Testis (tissue), 3 donors: ENCODE measurements around the gene AFP. TPM values are rescaled to one million over a fixed set of nuclear protein-coding genes. Genes with fewer than 3 reads are reported as not detected.

Experiments used
- DNase-seq: peaks from one replicate; pipeline ENCODE4 v3.0.0-alpha.2; 2019
- H3K27ac ChIP-seq, 2 donors: fragments of 200-600 bp; sonication (generic); one replicate each; pipeline ENCODE4 v1.5.1; 2019
- H3K27me3 ChIP-seq: fragments of 200-600 bp; sonication (generic); one replicate; pipeline ENCODE4 v1.5.1; 2019
- H3K36me3 ChIP-seq: fragments of 200-600 bp; sonication (generic); one replicate; pipeline ENCODE4 v1.5.1; 2017; ENCODE audit warnings: low read depth; ENCODE audit errors: missing control alignments
- H3K4me1 ChIP-seq: fragments of 200-600 bp; sonication (generic); one replicate; pipeline ENCODE4 v1.5.1; 2019
- H3K4me3 ChIP-seq, 2 donors: fragments of 200-600 bp; sonication (generic); one replicate each; pipeline ENCODE4 v1.5.1; 2017 to 2019
- H3K9me3 ChIP-seq: fragments of 200-600 bp; sonication (generic); one replicate; pipeline ENCODE4 v1.5.1; 2017
- POLR2A ChIP-seq: fragments of 450-650 bp; IDR thresholded peaks from one replicate; pipeline ENCODE4 v1.6.1; 2017; ENCODE audit warnings: antibody characterized with exemption, mild to moderate bottlenecking, moderate library complexity
- WGBS, 2 donors: methylation state at CpG; one replicate each; pipeline ENCODE4 v1.1.5; 2018; 5-methylcytosine and 5-hydroxymethylcytosine counted together
- intact Hi-C: fragments of 100-400 bp; cut with DNase I; formaldehyde crosslinking; loops from one replicate; pipeline ENCODE4 v1.15.1; 2023; ENCODE audit warnings: low total_unique reads
- polyA plus RNA-seq: library from polyadenylated mRNA; stranded (reverse); fragments of 350-450 nt; fragmentation: Illumina TruSeq; extraction: RNeasy Lipid Tissue Mini Kit (QIAGEN cat#74804); gene quantifications from one replicate; pipeline ENCODE4 v1.2.3, GENCODE V29; 2014; ENCODE audit warnings: low read depth, low replicate concordance; ENCODE audit not compliant: insufficient read depth
- total RNA-seq, 2 donors: library from RNA; depleted of rRNA; stranded (reverse); fragments of >200 nt; gene quantifications; one replicate each; pipeline ENCODE4 v1.2.3, GENCODE V29; 2016
- TF ChIP-seq, protein P1 (sequence below), 3 experiments: fragments of 450-650 bp in 2 of 3; fragments of 200-600 bp in 1 of 3; sonication (generic) in 1 of 3; IDR thresholded peaks; one replicate each; pipeline ENCODE4 v1.5.1; 2016 to 2019; ENCODE audit warnings: antibody characterized with exemption in 3 of 3, mild to moderate bottlenecking in 2 of 3, moderate library complexity in 1 of 3

Gene AFP
- total and polyA plus RNA-seq, 3 donors from 2014 or later: 0.16 TPM; not detected in 2

- Histone ChIP-seq H3K36me3 (no peaks in the 10 kb centered on the region), H3K27me3 (no peaks in the 10 kb centered on the region), H3K27ac (no peak overlapping the region), H3K4me1 (no peaks in the 10 kb centered on the region), H3K4me3 (no peak overlapping the region), H3K9me3 (no peaks in the 10 kb centered on the region)
- TF ChIP-seq, protein P1, sequence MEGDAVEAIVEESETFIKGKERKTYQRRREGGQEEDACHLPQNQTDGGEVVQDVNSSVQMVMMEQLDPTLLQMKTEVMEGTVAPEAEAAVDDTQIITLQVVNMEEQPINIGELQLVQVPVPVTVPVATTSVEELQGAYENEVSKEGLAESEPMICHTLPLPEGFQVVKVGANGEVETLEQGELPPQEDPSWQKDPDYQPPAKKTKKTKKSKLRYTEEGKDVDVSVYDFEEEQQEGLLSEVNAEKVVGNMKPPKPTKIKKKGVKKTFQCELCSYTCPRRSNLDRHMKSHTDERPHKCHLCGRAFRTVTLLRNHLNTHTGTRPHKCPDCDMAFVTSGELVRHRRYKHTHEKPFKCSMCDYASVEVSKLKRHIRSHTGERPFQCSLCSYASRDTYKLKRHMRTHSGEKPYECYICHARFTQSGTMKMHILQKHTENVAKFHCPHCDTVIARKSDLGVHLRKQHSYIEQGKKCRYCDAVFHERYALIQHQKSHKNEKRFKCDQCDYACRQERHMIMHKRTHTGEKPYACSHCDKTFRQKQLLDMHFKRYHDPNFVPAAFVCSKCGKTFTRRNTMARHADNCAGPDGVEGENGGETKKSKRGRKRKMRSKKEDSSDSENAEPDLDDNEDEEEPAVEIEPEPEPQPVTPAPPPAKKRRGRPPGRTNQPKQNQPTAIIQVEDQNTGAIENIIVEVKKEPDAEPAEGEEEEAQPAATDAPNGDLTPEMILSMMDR (IDR thresholded peaks at IDR 0.05): no peak
- TF ChIP-seq POLR2A: no peak
- WGBS, 2 donors: 72 to 84% methylated on average over 6 of the region's 6 CpGs
- no peak for DNase-seq
- intact Hi-C loops: no loop called here
These were observed 26.8 kb upstream of the AFP start for GRCh38 chr4:73409012-73409862.

DNA sequence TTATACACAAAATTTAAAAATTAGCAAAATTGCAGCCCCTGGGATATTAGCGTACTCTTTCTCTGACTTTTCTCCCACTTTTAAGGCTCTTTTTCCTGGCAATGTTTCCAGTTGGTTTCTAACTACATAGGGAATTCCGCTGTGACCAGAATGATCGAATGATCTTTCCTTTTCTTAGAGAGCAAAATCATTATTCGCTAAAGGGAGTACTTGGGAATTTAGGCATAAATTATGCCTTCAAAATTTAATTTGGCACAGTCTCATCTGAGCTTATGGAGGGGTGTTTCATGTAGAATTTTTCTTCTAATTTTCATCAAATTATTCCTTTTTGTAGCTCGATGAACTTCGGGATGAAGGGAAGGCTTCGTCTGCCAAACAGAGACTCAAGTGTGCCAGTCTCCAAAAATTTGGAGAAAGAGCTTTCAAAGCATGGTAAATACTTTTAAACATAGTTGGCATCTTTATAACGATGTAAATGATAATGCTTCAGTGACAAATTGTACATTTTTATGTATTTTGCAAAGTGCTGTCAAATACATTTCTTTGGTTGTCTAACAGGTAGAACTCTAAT, 26.0 kb upstream of the AFP start:
- Histone ChIP-seq H3K27me3 (no peaks in the 10 kb centered on the region), H3K4me1 (no peaks in the 10 kb centered on the region), H3K4me3 (no peak overlapping the region), H3K9me3 (no peaks in the 10 kb centered on the region), H3K36me3 (no peaks in the 10 kb centered on the region), H3K27ac (no peak overlapping the region)
- intact Hi-C loops: no loop called here
- TF ChIP-seq, protein P1 (IDR thresholded peaks at IDR 0.05): no peak
- TF ChIP-seq POLR2A: no peak
- 91% methylated on average over 8 of the region's 8 CpGs for WGBS, 2 donors
- DNase-seq: no peak

DNA sequence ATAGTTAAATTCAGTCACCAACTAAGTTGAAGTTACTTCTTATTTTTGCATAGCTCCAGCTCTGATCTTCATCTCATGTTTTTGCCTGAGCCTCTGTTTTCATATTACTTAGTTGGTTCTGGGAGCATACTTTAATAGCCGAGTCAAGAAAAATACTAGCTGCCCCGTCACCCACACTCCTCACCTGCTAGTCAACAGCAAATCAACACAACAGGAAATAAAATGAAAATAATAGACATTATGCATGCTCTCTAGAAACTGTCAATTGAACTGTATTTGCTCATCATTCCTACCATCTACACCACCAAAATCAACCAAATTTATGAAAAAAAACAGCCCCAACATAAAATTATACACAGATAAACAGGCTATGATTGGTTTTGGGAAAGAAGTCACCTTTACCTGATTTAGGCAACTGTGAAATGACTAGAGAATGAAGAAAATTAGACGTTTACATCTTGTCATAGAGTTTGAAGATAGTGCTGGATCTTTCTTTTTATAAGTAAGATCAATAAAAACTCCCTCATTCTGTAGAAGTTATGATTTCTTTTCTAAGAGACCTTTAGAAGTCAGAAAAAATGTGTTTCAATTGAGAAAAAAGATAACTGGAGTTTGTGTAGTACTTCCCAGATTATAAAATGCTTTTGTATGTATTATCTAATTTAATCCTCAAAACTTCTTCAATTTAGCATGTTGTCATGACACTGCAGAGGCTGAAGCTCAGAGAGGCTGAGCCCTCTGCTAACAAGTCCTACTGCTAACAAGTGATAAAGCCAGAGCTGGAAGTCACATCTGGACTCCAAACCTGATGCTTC, 24.9 kb upstream of the AFP start:
- 88 to 89% methylated on average over 3 of the region's 3 CpGs for WGBS, 2 donors
- TF ChIP-seq, protein P1 (IDR thresholded peaks at IDR 0.05): no peak
- TF ChIP-seq POLR2A: no peak
- H3K27me3 ChIP-seq: no peaks in the 10 kb centered on the region
- DNase-seq: no peak
- no peaks in the 10 kb centered on the region for H3K9me3 ChIP-seq
- no peaks in the 10 kb centered on the region for H3K36me3 ChIP-seq
- intact Hi-C loops: no loop called here
- H3K4me3 ChIP-seq: no peak overlapping the region
- H3K27ac ChIP-seq: no peak overlapping the region
- no peaks in the 10 kb centered on the region for H3K4me1 ChIP-seq

GRCh38 chr4:73411731-73412414, 24.1 kb upstream of the AFP start:
- no peak for DNase-seq
- no peak for TF ChIP-seq POLR2A
- TF ChIP-seq, protein P1 (IDR thresholded peaks at IDR 0.05): no peak
- no peak overlapping the region for H3K4me3 ChIP-seq
- H3K27ac ChIP-seq: no peak overlapping the region
- H3K9me3 ChIP-seq: no peaks in the 10 kb centered on the region
- intact Hi-C loops: no loop called here
- 92 to 95% methylated on average over 8 of the region's 8 CpGs for WGBS, 2 donors
- H3K36me3 ChIP-seq: no peaks in the 10 kb centered on the region
- no peaks in the 10 kb centered on the region for H3K27me3 ChIP-seq
- H3K4me1 ChIP-seq: no peaks in the 10 kb centered on the region
